Right ventricle myocardium superior (tissue), 1 donor: ENCODE data around the gene PLAC9. TPM values are rescaled to one million over a fixed set of nuclear protein-coding genes. Genes with fewer than 3 reads are reported as not detected.
"Not testable (repeated sequence)": the region's sequence is repeated elsewhere in the genome, so short reads cannot be mapped to it uniquely, and the experiment has no call there.

ENCODE experiments used
- ATAC-seq: fragments of 200-7000 bp; cut with Tn5 transposase; one replicate; pipeline ENCODE4 v1.9.1; 2020; ENCODE audit warnings: mild to moderate bottlenecking; ENCODE audit not compliant: poor library complexity
- DNase-seq: peaks from one replicate; pipeline ENCODE4 v3.0.0-alpha.2; 2020
- intact Hi-C: fragments of 100-400 bp; cut with DNase I; formaldehyde crosslinking; loops from one replicate; pipeline ENCODE4 v1.11.2; 2022
- long read RNA-seq: library from polyadenylated mRNA; unstranded; transcript quantifications from one replicate; pipeline ENCODE4 v2.0.0, GENCODE V29; 2021
- total RNA-seq: library from RNA; stranded (reverse); fragmentation: NEBNext Ultra II Directional; extraction: Animal tissue kit (Norgen Biotek cat#: 25700); gene quantifications from one replicate; pipeline ENCODE4 v1.2.1, GENCODE V29; 2021
- donor health status: DM: no; HTN: yes; CAD: no; lungs with severe emphysema.

PLAC9 gene
- total RNA-seq = 29.1 TPM
- long read RNA-seq, transcript PLAC9-201 (4 exons, 785 nt) = major isoform, 11 of 13 reads
- long read RNA-seq, partial matches to known transcripts = 0 of 13 reads
- long read RNA-seq, other reads (novel, unspliced or antisense) = 2 of 13 reads

GRCh38 chr10:80132299-80133139 is at the start of gene PLAC9:
Gene PLAC9, plus strand, starts transcription at chr10:80132730. Its CDS starts 33 bp downstream, at chr10:80132763.
- intact Hi-C loops = loop anchor here (10.0 kb wide), 1 partner anchor 58 kb away; the partner anchor contains the start of gene TMEM254
- DNase-seq (peak; percentile 75), ATAC-seq (peak; percentile 65)

DNA sequence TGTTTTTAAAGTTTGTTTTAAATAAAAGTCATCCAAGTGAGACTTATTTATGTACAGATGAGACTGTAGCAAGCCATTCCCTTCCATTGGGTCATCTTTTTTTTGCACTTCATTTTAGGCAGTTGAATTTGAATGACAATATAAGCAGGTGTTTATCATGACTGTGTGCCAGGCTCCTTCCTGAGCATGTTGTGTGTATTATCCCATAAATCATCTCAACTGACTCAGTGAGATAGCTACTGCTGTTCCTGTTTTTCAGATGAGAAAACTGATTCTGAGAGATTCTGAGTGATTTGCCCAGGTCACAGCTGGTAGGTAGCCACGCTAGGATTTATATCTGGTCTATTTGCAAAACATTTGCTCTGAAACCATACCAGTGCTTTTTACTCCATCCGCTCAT is 42.4 kb upstream of the PLAC9 start:
- no peak for ATAC-seq
- no peak for DNase-seq
- intact Hi-C loops = no loop called here

DNA sequence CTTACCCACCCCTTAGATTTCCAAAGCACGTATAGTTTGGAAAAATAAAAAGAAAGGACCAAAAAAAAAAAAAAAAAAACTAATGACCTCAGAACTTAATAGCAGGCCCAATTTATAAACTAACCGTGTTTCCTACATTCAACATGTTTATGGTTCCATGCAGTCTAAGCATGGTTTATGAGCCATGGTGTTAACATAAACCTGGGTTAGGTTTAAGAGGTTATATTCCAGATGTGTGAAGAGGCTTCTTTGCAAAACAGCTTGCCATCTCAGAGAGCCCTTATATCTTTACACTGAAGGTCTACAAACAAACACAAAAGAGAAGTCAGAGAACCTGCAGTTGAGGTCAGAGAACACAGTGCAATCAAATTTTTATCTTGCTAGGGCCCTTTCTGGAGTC is 38.3 kb upstream of the PLAC9 start:
- intact Hi-C loops = no loop called here
- DNase-seq = no peak
- ATAC-seq = no peak

DNA sequence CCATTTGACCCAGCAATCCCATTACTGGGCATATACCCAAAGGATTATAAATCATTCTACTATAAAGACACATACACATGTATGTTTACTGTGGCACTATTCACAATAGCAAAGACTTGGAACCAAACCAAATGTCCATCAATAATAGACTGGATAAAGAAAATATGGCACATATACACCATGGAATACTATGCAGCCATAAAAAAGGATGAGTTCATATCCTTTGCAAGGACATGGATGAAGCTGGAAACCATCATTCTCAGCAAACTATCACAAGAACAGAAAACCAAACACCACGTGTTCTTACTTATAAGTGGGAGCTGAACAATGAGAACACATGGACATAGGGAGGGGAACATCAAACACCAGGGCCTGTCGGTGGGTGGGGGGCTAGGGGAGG is 34.3 kb upstream of the PLAC9 start:
- intact Hi-C loops, DNase-seq, ATAC-seq: not testable (repeated sequence)

- intact Hi-C loops, ATAC-seq, DNase-seq: not testable (repeated sequence)
These were observed 33.2 kb upstream of the PLAC9 start for GRCh38 chr10:80099295-80099694.

DNA sequence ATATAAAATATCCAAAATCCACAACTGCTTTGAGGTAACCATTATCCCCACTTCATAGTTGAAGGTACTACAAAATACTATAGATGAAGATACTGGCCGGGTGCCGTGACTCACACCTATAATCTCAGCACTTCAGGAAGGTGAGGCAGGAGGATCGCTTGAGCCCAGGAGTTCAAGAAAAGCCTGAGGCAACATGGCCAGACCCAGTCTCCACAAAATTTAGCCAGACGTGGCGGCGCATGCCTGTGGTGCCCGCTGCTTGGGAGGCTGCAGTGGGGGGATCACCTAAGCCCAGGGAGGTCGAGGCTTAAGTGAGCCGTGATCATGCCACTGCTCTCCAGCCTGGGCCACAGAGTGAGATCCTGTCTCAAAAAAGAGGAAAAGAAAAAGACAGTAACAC is 32.4 kb upstream of the PLAC9 start:
- ATAC-seq = no peak
- DNase-seq = no peak
- intact Hi-C loops = no loop called here

DNA sequence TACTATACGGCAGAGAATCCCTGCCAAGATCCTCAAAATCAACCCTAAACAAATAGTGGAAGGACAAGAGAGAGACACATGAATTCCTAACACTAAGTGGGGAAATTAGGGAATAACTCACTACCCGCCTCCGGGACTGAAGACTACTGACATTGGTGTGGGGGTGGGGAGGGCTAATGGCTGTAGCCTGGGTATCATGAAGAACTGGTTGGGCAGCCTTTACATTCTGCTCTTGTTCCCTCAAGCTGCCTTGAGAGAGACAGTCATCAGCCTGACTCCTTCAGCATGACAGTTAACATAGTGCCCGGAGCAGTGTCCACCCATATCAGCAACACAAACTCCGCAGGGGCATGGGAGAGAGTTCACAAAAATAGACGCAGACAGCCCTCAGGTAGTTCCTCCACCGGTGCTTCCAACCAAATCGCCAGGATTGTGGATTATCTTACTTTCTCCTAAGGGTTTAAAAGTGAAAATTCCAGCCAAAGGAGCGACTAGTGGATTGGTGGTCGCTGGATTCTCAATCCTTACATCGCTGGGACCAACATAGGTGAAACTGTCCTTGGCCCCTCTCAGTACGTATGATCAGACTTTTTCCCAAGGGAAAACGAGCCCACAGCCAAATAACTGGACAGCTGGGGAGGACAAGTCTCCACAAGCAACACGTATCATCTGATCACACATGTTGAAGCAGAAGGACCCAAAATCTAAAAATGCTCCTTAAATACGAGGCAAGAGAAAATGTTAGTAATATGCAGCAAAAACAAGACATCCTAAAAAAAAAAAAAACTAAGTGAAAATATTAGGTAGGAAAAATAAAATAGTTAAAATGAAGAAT is 31.5 kb upstream of the PLAC9 start:
- intact Hi-C loops = no loop called here
- DNase-seq (no peak), ATAC-seq (no peak)

DNA sequence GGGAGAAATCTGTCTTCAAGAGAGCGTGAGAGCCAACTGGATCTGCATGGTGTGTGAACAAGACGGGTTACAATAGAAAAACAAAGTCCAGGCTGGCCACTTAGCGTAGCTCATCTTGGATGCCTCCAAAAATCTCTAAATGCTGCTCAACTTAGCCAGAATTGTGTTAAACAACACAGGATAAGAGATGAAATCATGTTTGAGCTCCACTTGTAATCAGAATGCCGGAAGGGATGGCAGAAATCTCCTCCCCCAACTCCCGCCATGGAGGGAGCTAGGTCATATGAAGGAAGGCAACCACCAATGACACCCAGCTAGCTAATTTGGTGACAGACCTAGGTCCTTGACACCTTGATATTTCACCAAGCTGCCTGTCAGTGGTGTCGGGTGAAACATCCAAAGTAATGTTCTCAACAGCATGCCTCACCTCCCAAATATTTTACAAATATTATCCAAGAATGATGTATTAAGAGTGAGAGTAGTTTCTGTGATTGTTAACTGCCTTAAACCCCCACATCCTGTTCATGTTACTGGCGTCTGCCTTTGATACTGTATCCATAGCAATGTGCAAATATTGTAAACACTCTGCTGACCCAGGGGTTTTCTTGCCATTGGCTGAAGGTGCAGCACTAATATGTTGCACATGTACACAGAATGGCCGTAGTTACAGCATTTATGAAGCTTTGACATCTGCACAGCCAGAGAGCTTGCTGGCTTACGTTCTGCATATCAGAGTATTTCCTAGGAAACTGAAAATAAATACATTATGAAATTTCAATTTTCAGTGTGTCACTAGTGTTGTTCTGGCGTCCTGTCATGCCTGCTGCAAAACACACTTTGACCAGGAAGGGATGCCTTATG is 28.2 kb upstream of the PLAC9 start:
- peak; percentile 82 for ATAC-seq
- intact Hi-C loops = no loop called here
- no peak for DNase-seq

- intact Hi-C loops = no loop called here
- DNase-seq (no peak), ATAC-seq (no peak)
These were observed 23.8 kb upstream of the PLAC9 start for GRCh38 chr10:80108576-80109239.

- DNase-seq = no peak
- intact Hi-C loops = no loop called here
- ATAC-seq = peak; percentile 62
These were observed 21.5 kb upstream of the PLAC9 start for GRCh38 chr10:80110986-80111385.

DNA sequence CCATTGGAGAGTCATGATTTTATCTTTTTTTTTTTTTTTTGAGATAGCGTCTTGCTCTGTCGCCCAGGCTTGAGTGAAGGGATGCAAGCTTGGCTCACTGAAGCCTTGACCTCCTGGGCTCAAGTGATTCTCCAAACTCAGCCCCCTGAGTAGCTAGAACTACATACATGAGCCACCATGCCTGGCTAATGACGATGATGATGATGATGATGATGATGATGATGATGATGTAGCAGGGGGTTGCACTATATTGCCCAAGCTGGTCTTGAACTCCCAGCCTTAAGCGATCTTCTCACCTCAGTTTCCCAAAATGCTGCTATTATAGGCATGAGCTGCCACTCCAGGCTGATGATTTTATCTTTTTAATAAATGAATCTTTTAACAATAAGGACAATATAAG is 13.9 kb upstream of the PLAC9 start:
- intact Hi-C loops = no loop called here
- ATAC-seq (no peak), DNase-seq (no peak)

DNA sequence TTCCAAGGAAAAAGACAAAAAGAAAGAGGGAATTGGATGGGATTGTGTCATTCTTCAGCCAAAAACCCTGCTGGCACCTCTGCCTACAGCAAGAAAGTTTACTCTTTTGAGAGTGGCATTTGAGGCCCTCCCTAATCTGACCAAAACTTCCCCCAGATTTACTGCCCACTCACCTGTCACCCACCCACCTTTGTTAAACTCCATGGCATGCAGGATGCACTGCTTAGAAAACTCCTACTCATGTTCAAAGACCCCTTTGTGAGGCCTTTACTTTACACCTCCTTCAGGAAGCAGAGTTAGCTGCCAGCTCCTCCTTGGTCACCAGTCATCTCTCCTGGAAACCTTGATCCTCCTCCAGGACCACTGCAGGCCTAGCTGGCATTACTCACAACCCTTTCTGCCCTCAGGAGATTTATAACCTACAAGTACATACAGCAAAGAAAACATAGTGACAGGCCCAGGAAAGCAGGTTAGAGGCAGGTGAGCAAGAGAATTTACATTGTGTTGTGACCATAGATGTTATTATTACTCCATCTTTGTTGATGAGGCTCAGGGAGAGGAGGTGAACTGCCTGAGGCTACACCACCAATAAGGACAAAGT is 10.3 kb upstream of the PLAC9 start:
- DNase-seq (no peak), ATAC-seq (no peak)
- intact Hi-C loops = no loop called here

DNA sequence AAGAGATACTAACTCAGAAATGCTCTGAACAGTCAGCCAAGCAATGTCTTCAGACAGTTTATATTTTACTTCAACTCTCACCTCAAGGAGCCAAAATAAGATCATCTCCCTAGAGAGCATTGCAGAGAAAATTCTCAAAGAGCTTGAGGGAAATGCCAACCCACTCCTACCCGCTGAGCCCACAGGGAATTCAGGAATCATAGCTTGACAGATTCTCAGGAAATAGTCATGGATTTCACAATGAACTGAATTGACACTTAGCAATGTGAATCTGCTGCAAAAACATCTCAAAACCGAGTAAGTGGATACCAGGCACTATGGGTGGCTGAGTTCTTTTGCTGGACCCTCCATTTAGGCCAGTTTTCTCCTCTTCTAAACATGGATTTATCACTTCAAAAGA is 9.8 kb upstream of the PLAC9 start:
- no peak for ATAC-seq
- no peak for DNase-seq
- intact Hi-C loops = no loop called here

GRCh38 chr10:80126876-80127275 is 5.7 kb upstream of the PLAC9 start:
- ATAC-seq (peak; percentile 66), DNase-seq (no peak)
- intact Hi-C loops = no loop called here

DNA sequence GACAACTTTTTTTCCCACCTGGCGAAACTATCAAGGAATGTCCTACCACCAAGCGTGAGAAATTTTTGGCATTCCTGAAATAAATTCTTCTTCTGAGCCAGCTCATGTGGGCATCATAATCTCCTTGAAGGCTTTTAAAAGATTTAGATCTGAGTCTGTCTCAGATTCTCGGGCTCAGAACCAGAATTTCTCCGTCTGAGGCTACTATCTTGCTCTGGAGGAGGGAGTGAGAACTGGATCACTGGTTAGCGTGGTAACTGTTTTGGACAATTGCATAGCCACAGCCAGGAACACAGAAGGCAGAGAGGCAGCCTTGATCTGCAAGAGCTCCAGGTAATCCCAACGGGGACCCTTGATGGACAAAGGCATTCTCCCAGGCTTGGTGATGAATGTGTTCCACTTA is 1.0 kb upstream of the PLAC9 start:
- no peak for ATAC-seq
- intact Hi-C loops = loop anchor here (10.0 kb wide), 1 partner anchor 57 kb away; the partner anchor contains the start of gene TMEM254
- no peak for DNase-seq

DNA sequence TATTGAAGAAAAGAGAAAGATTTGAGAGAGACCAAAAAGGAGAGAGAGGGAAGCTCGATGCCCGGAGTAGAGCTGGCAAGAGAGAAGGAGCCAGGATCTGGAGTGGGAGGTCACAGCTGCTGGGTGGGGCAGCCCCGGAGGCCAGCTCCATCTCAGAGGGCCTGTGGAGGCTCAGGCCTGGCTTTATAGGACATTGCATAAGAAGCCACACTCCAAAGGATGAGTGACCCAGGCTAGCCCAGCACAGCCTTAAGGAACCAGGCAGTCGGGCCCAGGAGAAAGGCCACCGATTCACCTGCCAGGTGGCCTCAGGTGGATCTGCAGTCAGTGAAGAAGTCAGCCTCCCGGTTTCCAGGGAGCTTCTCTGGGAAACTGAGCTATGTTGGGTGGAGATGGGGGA is 676 bp downstream of the PLAC9 start:
- intact Hi-C loops = loop anchor here (10.0 kb wide), 1 partner anchor 58 kb away; the partner anchor contains the start of gene TMEM254
- DNase-seq = peak; percentile 79

GRCh38 chr10:80133687-80134086 is 1.2 kb downstream of the PLAC9 start:
- intact Hi-C loops = loop anchor here (10.0 kb wide), 1 partner anchor 59 kb away; the partner anchor contains the start of gene TMEM254
- not testable (repeated sequence) for DNase-seq, ATAC-seq

More for the DNA sequence above, 676 bp downstream of the PLAC9 start:
- peak; percentile 24 for ATAC-seq
